Neutrophil (primary cell): ENCODE data around the gene GTF2A1.

ENCODE experiments used
- H3K27ac ChIP-seq: fragments of 200-600 bp; sonication (generic); 2 replicates; pipeline ENCODE4 v1.5.1; 2016; ENCODE audit warnings: mild to moderate bottlenecking, moderate library complexity
- H3K27me3 ChIP-seq: fragments of 200-600 bp; sonication (generic); 2 replicates; pipeline ENCODE4 v1.6.0; 2016; ENCODE audit warnings: mild to moderate bottlenecking
- H3K36me3 ChIP-seq: fragments of 200-600 bp; sonication (generic); 2 replicates; pipeline ENCODE4 v1.5.1; 2017
- H3K4me1 ChIP-seq, 2 experiments: fragments of 200-600 bp in 1 of 2; sonication (generic) in 1 of 2; 1 replicate in 1 of 2; 2 replicates in 1 of 2; pipeline versions ENCODE4 v1.5.1 to v1.6.1; 2013 to 2016; ENCODE audit warnings: low read depth in 1 of 2, low read length in 1 of 2, mild to moderate bottlenecking in 1 of 2, moderate library complexity in 1 of 2; ENCODE audit not compliant: control insufficient read depth in 1 of 2, insufficient read depth in 1 of 2
- H3K4me3 ChIP-seq, 2 experiments: fragments of 200-600 bp in 1 of 2; sonication (generic) in 1 of 2; 1 replicate in 1 of 2; 2 replicates in 1 of 2; pipeline ENCODE4 v1.5.1; 2013 to 2016; ENCODE audit warnings: low read depth in 1 of 2, low read length in 1 of 2, mild to moderate bottlenecking in 1 of 2, moderate library complexity in 1 of 2
- H3K9me3 ChIP-seq: fragments of 200-600 bp; sonication (generic); 2 replicates; pipeline ENCODE4 v1.5.1; 2016
- CTCF ChIP-seq: fragments of 200-600 bp; sonication (generic); IDR thresholded peaks from 2 replicates; pipeline ENCODE4 v1.5.1; 2016; ENCODE audit warnings: antibody characterized with exemption

GTF2A1 gene

GRCh38 chr14:81222691-81223090 is 1.9 kb upstream of the GTF2A1 start:
- peaks cover 27 to 32% of the 10 kb centered on the region in 2 experiments for H3K4me1 ChIP-seq
- no peaks in the 10 kb centered on the region for H3K9me3 ChIP-seq
- H3K4me3 ChIP-seq = no peak overlapping the region
- no peaks in the 10 kb centered on the region for H3K36me3 ChIP-seq
- no peak for TF ChIP-seq CTCF
- H3K27ac ChIP-seq = no peak overlapping the region
- no peaks in the 10 kb centered on the region for H3K27me3 ChIP-seq

DNA sequence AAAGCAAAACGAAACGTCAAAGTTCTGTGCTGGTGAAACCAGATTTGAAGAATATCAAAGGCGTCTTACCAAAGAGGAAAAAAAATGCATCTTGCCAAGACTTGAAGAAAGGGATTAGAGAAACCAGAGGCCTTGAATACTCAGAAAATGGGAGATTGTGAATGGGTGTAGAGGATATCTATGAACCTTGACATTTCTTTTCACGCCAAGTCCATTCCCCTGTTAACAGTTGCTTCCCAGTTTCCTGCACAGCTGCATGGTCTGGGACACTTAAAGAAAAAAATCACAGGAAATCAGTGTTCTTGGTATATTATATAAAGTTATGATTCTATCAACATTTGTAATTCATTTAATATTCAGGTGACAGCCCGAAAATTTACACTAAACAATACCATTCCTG is 1.4 kb upstream of the GTF2A1 start:
- H3K36me3 ChIP-seq = no peaks in the 10 kb centered on the region
- TF ChIP-seq CTCF = no peak
- H3K4me3 ChIP-seq = peak overlapping the region; percentile 82 to 99
- no peaks in the 10 kb centered on the region for H3K27me3 ChIP-seq
- no peaks in the 10 kb centered on the region for H3K9me3 ChIP-seq
- H3K4me1 ChIP-seq = peaks cover 29 to 35% of the 10 kb centered on the region in 2 experiments
- peak overlapping the region; percentile 95 for H3K27ac ChIP-seq

DNA sequence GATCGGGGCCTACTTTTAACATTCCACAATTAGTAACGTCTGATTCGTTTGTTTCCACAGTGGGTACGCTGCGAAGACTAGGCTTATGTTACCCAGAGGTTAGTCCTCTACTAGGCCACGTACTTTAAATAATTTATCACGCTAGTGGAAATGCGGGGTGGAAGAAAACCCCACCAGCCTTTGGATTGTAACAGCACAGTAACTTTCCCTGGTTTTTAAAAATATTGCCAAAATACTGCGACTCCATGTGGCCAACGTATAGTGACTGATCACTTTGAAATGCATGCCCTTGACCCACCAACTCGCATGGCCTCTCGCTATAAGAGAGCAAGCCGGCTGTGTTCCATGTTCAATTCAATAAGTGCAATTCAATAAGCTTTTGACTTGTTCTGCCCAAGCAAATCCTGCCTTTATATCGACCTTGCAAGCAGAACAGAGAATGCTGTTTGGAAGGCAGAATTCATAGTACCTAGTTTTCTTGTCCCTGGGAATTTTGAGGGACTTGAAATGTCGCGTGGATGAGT is 882 bp upstream of the GTF2A1 start:
- Histone ChIP-seq H3K4me1 (peaks cover 27 to 35% of the 10 kb centered on the region in 2 experiments), H3K4me3 (peak overlapping the region; percentile 82 to 99), H3K36me3 (no peaks in the 10 kb centered on the region), H3K9me3 (no peaks in the 10 kb centered on the region), H3K27ac (peak overlapping the region; percentile 95), H3K27me3 (no peaks in the 10 kb centered on the region)
- no peak for TF ChIP-seq CTCF

GRCh38 chr14:81220580-81220829 is 254 bp downstream of the GTF2A1 start:
- TF ChIP-seq CTCF = no peak

GRCh38 chr14:81219759-81220579 is 790 bp downstream of the GTF2A1 start:
- no peaks in the 10 kb centered on the region for H3K27me3 ChIP-seq
- H3K36me3 ChIP-seq = peaks cover 15% of the 10 kb centered on the region
- H3K4me1 ChIP-seq = peaks cover 27 to 35% of the 10 kb centered on the region in 2 experiments
- H3K4me3 ChIP-seq = peak overlapping the region; percentile 82 to 99
- no peak for TF ChIP-seq CTCF
- no peaks in the 10 kb centered on the region for H3K9me3 ChIP-seq
- H3K27ac ChIP-seq = peak overlapping the region; percentile 95

More at GRCh38 chr14:81220580-81220829, 254 bp downstream of the GTF2A1 start:
- Histone ChIP-seq H3K27me3 (no peaks in the 10 kb centered on the region), H3K9me3 (no peaks in the 10 kb centered on the region), H3K4me1 (peaks cover 27 to 35% of the 10 kb centered on the region in 2 experiments), H3K27ac (peak overlapping the region; percentile 95), H3K36me3 (peaks cover 10% of the 10 kb centered on the region), H3K4me3 (peak overlapping the region; percentile 82 to 99)
